ENCODE measurements around the gene SLTM. TPM values are rescaled to one million over a fixed set of nuclear protein-coding genes. Genes with fewer than 3 reads are reported as not detected.

Gene SLTM
- 10 to 100 TPM; 79.8 to 89.9 TPM for total RNA-seq

DNA sequence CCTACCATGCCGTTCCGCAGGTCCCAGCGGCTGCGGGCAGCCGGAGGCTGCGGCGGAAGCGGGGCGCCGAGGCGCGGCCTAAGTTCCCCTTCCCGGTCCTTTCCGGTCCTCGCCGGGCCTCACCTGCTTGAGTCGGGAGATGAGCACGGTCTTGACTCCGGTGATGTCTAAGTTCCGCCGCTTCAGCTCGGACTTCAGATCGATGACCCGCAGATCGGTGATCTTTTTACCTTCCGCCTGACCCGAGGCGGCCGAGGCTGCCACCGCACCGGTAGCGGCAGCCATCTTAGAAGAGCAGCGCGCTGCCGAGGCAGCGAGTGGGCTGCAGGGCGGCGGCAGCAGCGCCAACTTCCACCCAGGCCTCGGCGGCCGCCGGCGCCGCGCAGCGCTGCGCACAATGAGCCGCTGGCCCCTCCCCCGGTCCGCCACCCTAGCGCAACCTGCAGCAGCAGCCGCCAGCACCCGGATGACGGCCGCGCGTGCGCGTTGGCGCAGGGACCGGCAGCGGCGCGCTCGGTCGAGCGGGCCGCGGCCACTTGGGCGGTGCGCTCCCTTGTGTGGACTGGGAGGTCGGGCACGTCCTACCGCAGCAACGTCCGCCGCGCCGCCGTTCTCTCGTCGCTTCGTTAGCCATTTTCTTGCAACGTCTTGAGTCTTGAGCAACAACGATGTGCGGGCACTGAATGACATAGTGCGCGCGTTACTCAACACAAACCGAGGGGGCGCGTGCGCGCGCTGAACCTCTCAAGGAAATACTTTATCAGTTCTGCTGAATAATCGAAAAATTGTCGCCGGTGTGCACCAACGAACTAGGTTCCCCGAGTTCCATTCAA, at the start of gene SLTM:
TSS of gene SLTM (minus strand) at position 399 of the 833 bp plus-strand sequence. CDS start at position 285, 114 bp downstream.
- H3K27ac Mint-ChIP-seq, result peak within 1 kb of the TSS; percentile 99
- peaks cover 13% of the 10 kb centered on the region for H3K4me1 Mint-ChIP-seq (ENCODE audit: low read depth)
- peak; percentile 95 for ATAC-seq
- peaks cover 14% of the 10 kb centered on the region for H3K36me3 Mint-ChIP-seq (ENCODE audit: low read depth)
- TF ChIP-seq, protein P1, sequence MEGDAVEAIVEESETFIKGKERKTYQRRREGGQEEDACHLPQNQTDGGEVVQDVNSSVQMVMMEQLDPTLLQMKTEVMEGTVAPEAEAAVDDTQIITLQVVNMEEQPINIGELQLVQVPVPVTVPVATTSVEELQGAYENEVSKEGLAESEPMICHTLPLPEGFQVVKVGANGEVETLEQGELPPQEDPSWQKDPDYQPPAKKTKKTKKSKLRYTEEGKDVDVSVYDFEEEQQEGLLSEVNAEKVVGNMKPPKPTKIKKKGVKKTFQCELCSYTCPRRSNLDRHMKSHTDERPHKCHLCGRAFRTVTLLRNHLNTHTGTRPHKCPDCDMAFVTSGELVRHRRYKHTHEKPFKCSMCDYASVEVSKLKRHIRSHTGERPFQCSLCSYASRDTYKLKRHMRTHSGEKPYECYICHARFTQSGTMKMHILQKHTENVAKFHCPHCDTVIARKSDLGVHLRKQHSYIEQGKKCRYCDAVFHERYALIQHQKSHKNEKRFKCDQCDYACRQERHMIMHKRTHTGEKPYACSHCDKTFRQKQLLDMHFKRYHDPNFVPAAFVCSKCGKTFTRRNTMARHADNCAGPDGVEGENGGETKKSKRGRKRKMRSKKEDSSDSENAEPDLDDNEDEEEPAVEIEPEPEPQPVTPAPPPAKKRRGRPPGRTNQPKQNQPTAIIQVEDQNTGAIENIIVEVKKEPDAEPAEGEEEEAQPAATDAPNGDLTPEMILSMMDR (IDR thresholded peaks at IDR 0.05), result peak; percentile 29
- no peaks in the 10 kb centered on the region for H3K27me3 Mint-ChIP-seq
- POLR2A ChIA-PET, result interaction anchor here (0.6 to 2.2 kb wide), 4 partner anchors 12 to 601 kb away, joined by 3 to 11 read pairs (median 4); no protein-coding TSS in a partner anchor
- intact Hi-C loops (cut with micrococcal nuclease), result no loop called here
- CTCF ChIA-PET, result no interaction called here
- H3K9me3 Mint-ChIP-seq, result no peaks in the 10 kb centered on the region
- peak; percentile 95 for DNase-seq
- peak within 1 kb of the TSS; percentile 98 for H3K4me3 Mint-ChIP-seq

DNA sequence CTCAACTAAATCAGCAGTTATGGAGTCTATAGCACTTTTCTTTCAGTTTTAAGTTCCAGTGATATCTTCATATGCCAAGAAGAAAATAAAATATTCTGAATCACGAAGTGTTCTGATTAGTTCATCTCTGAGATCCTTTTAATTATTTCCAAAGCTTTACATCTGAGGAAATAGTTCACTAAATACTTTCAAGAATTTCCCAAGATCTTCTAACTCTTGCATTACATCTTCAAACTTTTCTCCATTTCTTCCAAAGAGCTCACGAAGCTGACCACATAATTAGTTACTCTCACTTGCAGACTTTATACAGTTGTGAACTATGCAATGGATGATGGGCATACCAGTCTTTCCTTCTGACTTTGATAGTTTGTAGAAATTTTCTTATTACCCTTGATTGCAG, 49.8 kb upstream of the SLTM start:
- ChIA-PET POLR2A (no interaction called here), CTCF (no interaction called here)
- no peaks in the 10 kb centered on the region for H3K9me3 Mint-ChIP-seq
- no peak overlapping the region for H3K27ac Mint-ChIP-seq
- TF ChIP-seq, protein P1 (IDR thresholded peaks at IDR 0.05), result no peak
- H3K4me3 Mint-ChIP-seq, result no peak overlapping the region
- peaks cover 40% of the 10 kb centered on the region for H3K4me1 Mint-ChIP-seq (ENCODE audit: low read depth)
- DNase-seq, result no peak
- H3K36me3 Mint-ChIP-seq (ENCODE audit: low read depth), result no peaks in the 10 kb centered on the region
- no peak for ATAC-seq
- no peaks in the 10 kb centered on the region for H3K27me3 Mint-ChIP-seq
- intact Hi-C loops (cut with micrococcal nuclease), result loop anchor here (10.0 kb wide), 1 partner anchor 72 kb away; no protein-coding TSS in a partner anchor

DNA sequence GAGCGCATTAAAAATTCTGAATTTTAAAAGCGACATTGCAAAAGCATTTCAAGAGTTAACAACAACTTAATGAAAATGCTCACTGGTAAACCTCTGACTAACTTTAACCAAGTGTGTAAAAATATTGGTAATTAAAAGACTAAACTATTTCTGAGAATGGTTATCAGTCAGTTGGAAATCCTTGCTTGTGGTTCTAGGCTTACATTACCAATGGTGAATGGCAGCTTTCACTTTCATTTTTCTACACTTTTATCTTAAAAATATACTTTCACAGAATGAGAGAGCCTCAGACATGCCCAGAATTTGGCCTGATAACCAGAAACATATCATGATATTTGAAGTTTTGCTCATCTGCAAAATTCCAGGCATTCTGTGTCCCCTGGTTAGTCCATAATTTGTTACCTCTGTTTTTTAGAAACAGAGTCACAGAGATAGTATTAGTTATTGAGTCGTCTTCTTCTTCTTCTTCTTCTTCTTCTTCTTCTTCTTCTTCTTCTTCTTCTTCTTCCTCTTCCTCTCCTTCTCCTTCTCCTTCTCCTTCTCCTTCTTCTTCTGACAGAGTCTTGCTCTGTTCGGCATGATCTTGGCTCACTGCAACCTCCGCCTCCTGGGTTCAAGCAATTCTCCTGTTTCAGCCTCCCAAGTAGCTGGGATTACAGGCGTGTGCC, 48.5 kb upstream of the SLTM start:
- H3K9me3 Mint-ChIP-seq, result no peaks in the 10 kb centered on the region
- H3K27ac Mint-ChIP-seq, result peak overlapping the region; percentile 48
- ChIA-PET POLR2A (interaction anchor here (0.8 kb wide), 1 partner anchor 60 kb away, joined by 3 read pairs; no protein-coding TSS in a partner anchor), CTCF (interaction anchor here (1.0 kb wide), 1 partner anchor 21 kb away, joined by 3 read pairs; no protein-coding TSS in a partner anchor)
- H3K4me1 Mint-ChIP-seq (ENCODE audit: low read depth), result peaks cover 34% of the 10 kb centered on the region
- intact Hi-C loops (cut with micrococcal nuclease), result loop anchor here (10.0 kb wide), 1 partner anchor 73 kb away; no protein-coding TSS in a partner anchor
- TF ChIP-seq, protein P1 (IDR thresholded peaks at IDR 0.05), result no peak
- H3K36me3 Mint-ChIP-seq (ENCODE audit: low read depth), result no peaks in the 10 kb centered on the region
- DNase-seq (no peak), ATAC-seq (peak; percentile 42)
- peak overlapping the region; percentile 30 for H3K4me3 Mint-ChIP-seq
- H3K27me3 Mint-ChIP-seq, result no peaks in the 10 kb centered on the region

DNA sequence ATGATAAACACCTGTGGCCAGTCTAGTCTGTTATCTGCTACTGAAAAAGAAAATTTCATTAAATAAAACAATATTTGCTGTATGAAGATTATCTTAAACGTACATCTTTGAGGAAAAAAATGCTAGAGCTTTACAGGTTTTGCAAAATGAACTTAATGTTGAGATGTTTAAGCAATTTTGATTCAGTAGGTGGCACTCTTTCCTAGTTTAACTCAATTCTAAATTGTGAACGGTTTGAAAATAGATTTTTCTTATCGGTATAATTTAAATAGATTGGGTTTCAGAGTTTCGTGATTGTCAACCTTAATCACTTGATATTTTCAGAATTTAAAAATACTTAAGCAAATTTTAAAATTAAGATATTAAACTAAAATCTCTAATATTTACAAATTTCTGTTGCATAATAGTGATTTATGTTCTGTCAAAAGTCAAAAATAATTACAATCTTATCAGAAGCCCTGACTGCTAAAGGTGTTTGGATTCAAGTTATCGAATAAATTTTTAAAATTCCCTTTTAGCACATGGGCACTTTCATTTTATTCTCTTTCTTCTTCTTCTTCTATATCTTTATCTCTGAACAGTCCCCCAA, 47.0 kb upstream of the SLTM start:
- ATAC-seq, result no peak
- intact Hi-C loops (cut with micrococcal nuclease), result loop anchor here (10.0 kb wide), 1 partner anchor 74 kb away; no protein-coding TSS in a partner anchor
- TF ChIP-seq, protein P1 (IDR thresholded peaks at IDR 0.05), result peak; percentile 82
- POLR2A ChIA-PET, result interaction anchor here (0.7 to 1.1 kb wide), 2 partner anchors 129 to 533 kb away, joined by 3 read pairs; no protein-coding TSS in a partner anchor
- Mint-ChIP-seq H3K9me3 (no peaks in the 10 kb centered on the region), H3K36me3 (ENCODE audit: low read depth) (no peaks in the 10 kb centered on the region), H3K4me1 (ENCODE audit: low read depth) (peaks cover 40% of the 10 kb centered on the region), H3K27ac (no peak overlapping the region), H3K27me3 (no peaks in the 10 kb centered on the region), H3K4me3 (no peak overlapping the region)
- DNase-seq, result no peak
- CTCF ChIA-PET, result interaction anchor here (0.6 to 2.2 kb wide), 33 partner anchors 10 to 553 kb away, joined by 3 to 10 read pairs (median 4); no protein-coding TSS in a partner anchor

Data from activated CD8-positive, alpha-beta T cell treated with anti-CD3 and anti-CD28 coated beads for 36 hours (primary cell).